ENCODE results near the gene PTGR3.

The PTGR3 gene

GRCh38 chr18:75211953-75212750 is 3.2 kb upstream of the PTGR3 start:
- H3K36me3 ChIP-seq (ENCODE audit: insufficient read depth, low read length) = no peaks in the 10 kb centered on the region
- no peaks in the 10 kb centered on the region for H3K27me3 ChIP-seq (ENCODE audit: control insufficient read depth, insufficient read depth, low read length)
- no peaks in the 10 kb centered on the region for H3K9me3 ChIP-seq (replicated peaks; ENCODE audit: low read length)
- H3K4me3 ChIP-seq (ENCODE audit: low read length) = peak overlapping the region; percentile 78
- peak overlapping the region; percentile 86 for H3K4me2 ChIP-seq (ENCODE audit: low read length)
- peaks cover 27% of the 10 kb centered on the region for H3K4me1 ChIP-seq (ENCODE audit: control insufficient read depth, insufficient read depth, low read length)
- H3K9ac ChIP-seq (ENCODE audit: low read depth, low read length) = peak overlapping the region; percentile 76

- no peaks in the 10 kb centered on the region for H3K27me3 ChIP-seq (ENCODE audit: control insufficient read depth, insufficient read depth, low read length)
- no peaks in the 10 kb centered on the region for H3K36me3 ChIP-seq (ENCODE audit: insufficient read depth, low read length)
- H3K9me3 ChIP-seq (replicated peaks; ENCODE audit: low read length) = no peaks in the 10 kb centered on the region
- peak overlapping the region; percentile 76 for H3K9ac ChIP-seq (ENCODE audit: low read depth, low read length)
- H3K4me2 ChIP-seq (ENCODE audit: low read length) = peak overlapping the region; percentile 86
- peak overlapping the region; percentile 78 for H3K4me3 ChIP-seq (ENCODE audit: low read length)
- H3K4me1 ChIP-seq (ENCODE audit: control insufficient read depth, insufficient read depth, low read length) = peaks cover 32% of the 10 kb centered on the region
Observed at GRCh38 chr18:75211626-75211952, 2.6 kb upstream of the PTGR3 start.

GRCh38 chr18:75211002-75211621 is 2.2 kb upstream of the PTGR3 start:
- H3K4me2 ChIP-seq (ENCODE audit: low read length) = peak overlapping the region; percentile 81
- H3K9me3 ChIP-seq (replicated peaks; ENCODE audit: low read length) = no peaks in the 10 kb centered on the region
- H3K36me3 ChIP-seq (ENCODE audit: insufficient read depth, low read length) = no peaks in the 10 kb centered on the region
- H3K27me3 ChIP-seq (ENCODE audit: control insufficient read depth, insufficient read depth, low read length) = no peaks in the 10 kb centered on the region
- H3K4me1 ChIP-seq (ENCODE audit: control insufficient read depth, insufficient read depth, low read length) = peaks cover 37% of the 10 kb centered on the region
- H3K4me3 ChIP-seq (ENCODE audit: low read length) = peak overlapping the region; percentile 89
- H3K9ac ChIP-seq (ENCODE audit: low read depth, low read length) = peak overlapping the region; percentile 87

- H3K9ac ChIP-seq (ENCODE audit: low read depth, low read length) = peak within 1 kb of the TSS; percentile 87
- H3K9me3 ChIP-seq (replicated peaks; ENCODE audit: low read length) = no peaks in the 10 kb centered on the region
- H3K36me3 ChIP-seq (ENCODE audit: insufficient read depth, low read length) = no peaks in the 10 kb centered on the region
- H3K4me3 ChIP-seq (ENCODE audit: low read length) = peak within 1 kb of the TSS; percentile 89
- peak within 1 kb of the TSS; percentile 86 for H3K4me2 ChIP-seq (ENCODE audit: low read length)
- H3K4me1 ChIP-seq (ENCODE audit: control insufficient read depth, insufficient read depth, low read length) = peaks cover 42% of the 10 kb centered on the region
- no peaks in the 10 kb centered on the region for H3K27me3 ChIP-seq (ENCODE audit: control insufficient read depth, insufficient read depth, low read length)
Observed at GRCh38 chr18:75210274-75211001, 1.5 kb upstream of the PTGR3 start, which contains the start of gene TSHZ1. TSS of gene TSHZ1 (plus strand) at chr18:75210797. CDS start at chr18:75211877, 1,080 bp downstream.

- H3K4me3 ChIP-seq (ENCODE audit: low read length) = peak overlapping the region; percentile 89
- H3K27me3 ChIP-seq (ENCODE audit: control insufficient read depth, insufficient read depth, low read length) = no peaks in the 10 kb centered on the region
- H3K4me1 ChIP-seq (ENCODE audit: control insufficient read depth, insufficient read depth, low read length) = peaks cover 42% of the 10 kb centered on the region
- H3K36me3 ChIP-seq (ENCODE audit: insufficient read depth, low read length) = no peaks in the 10 kb centered on the region
- H3K9ac ChIP-seq (ENCODE audit: low read depth, low read length) = peak overlapping the region; percentile 87
- H3K9me3 ChIP-seq (replicated peaks; ENCODE audit: low read length) = no peaks in the 10 kb centered on the region
- H3K4me2 ChIP-seq (ENCODE audit: low read length) = peak overlapping the region; percentile 81
Observed at GRCh38 chr18:75209951-75210258, 966 bp upstream of the PTGR3 start.

GRCh38 chr18:75208836-75209128 is 157 bp downstream of the PTGR3 start:
- Histone ChIP-seq H3K27me3 (ENCODE audit: control insufficient read depth, insufficient read depth, low read length) (no peaks in the 10 kb centered on the region), H3K9ac (ENCODE audit: low read depth, low read length) (peak overlapping the region; percentile 87), H3K36me3 (ENCODE audit: insufficient read depth, low read length) (no peaks in the 10 kb centered on the region), H3K4me1 (ENCODE audit: control insufficient read depth, insufficient read depth, low read length) (peaks cover 42% of the 10 kb centered on the region), H3K4me2 (ENCODE audit: low read length) (peak overlapping the region; percentile 94), H3K4me3 (ENCODE audit: low read length) (peak overlapping the region; percentile 89), H3K9me3 (replicated peaks; ENCODE audit: low read length) (no peaks in the 10 kb centered on the region)

- no peaks in the 10 kb centered on the region for H3K9me3 ChIP-seq (replicated peaks; ENCODE audit: low read length)
- peak overlapping the region; percentile 94 for H3K4me2 ChIP-seq (ENCODE audit: low read length)
- peaks cover 42% of the 10 kb centered on the region for H3K4me1 ChIP-seq (ENCODE audit: control insufficient read depth, insufficient read depth, low read length)
- no peaks in the 10 kb centered on the region for H3K27me3 ChIP-seq (ENCODE audit: control insufficient read depth, insufficient read depth, low read length)
- no peaks in the 10 kb centered on the region for H3K36me3 ChIP-seq (ENCODE audit: insufficient read depth, low read length)
- peak overlapping the region; percentile 89 for H3K4me3 ChIP-seq (ENCODE audit: low read length)
- peak overlapping the region; percentile 87 for H3K9ac ChIP-seq (ENCODE audit: low read depth, low read length)
Observed at GRCh38 chr18:75208155-75208835, 644 bp downstream of the PTGR3 start.

- Histone ChIP-seq H3K4me2 (ENCODE audit: low read length) (peak overlapping the region; percentile 94), H3K4me3 (ENCODE audit: low read length) (peak overlapping the region; percentile 89), H3K9ac (ENCODE audit: low read depth, low read length) (peak overlapping the region; percentile 87), H3K9me3 (replicated peaks; ENCODE audit: low read length) (no peaks in the 10 kb centered on the region), H3K4me1 (ENCODE audit: control insufficient read depth, insufficient read depth, low read length) (peaks cover 41% of the 10 kb centered on the region), H3K27me3 (ENCODE audit: control insufficient read depth, insufficient read depth, low read length) (no peaks in the 10 kb centered on the region), H3K36me3 (ENCODE audit: insufficient read depth, low read length) (no peaks in the 10 kb centered on the region)
Observed at GRCh38 chr18:75207310-75208154, 1.4 kb downstream of the PTGR3 start.

GRCh38 chr18:75206452-75207309 is 2.3 kb downstream of the PTGR3 start:
- peak overlapping the region; percentile 87 for H3K9ac ChIP-seq (ENCODE audit: low read depth, low read length)
- peaks cover 45% of the 10 kb centered on the region for H3K4me1 ChIP-seq (ENCODE audit: control insufficient read depth, insufficient read depth, low read length)
- H3K9me3 ChIP-seq (replicated peaks; ENCODE audit: low read length) = no peaks in the 10 kb centered on the region
- H3K4me2 ChIP-seq (ENCODE audit: low read length) = peak overlapping the region; percentile 94
- peak overlapping the region; percentile 89 for H3K4me3 ChIP-seq (ENCODE audit: low read length)
- H3K36me3 ChIP-seq (ENCODE audit: insufficient read depth, low read length) = no peaks in the 10 kb centered on the region
- H3K27me3 ChIP-seq (ENCODE audit: control insufficient read depth, insufficient read depth, low read length) = no peaks in the 10 kb centered on the region

- H3K4me3 ChIP-seq (ENCODE audit: low read length) = peak overlapping the region; percentile 89
- no peaks in the 10 kb centered on the region for H3K27me3 ChIP-seq (ENCODE audit: control insufficient read depth, insufficient read depth, low read length)
- peak overlapping the region; percentile 94 for H3K4me2 ChIP-seq (ENCODE audit: low read length)
- H3K36me3 ChIP-seq (ENCODE audit: insufficient read depth, low read length) = peaks cover 8% of the 10 kb centered on the region
- H3K4me1 ChIP-seq (ENCODE audit: control insufficient read depth, insufficient read depth, low read length) = peaks cover 55% of the 10 kb centered on the region
- no peaks in the 10 kb centered on the region for H3K9me3 ChIP-seq (replicated peaks; ENCODE audit: low read length)
- H3K9ac ChIP-seq (ENCODE audit: low read depth, low read length) = peak overlapping the region; percentile 87
Observed at GRCh38 chr18:75205514-75206132, 3.3 kb downstream of the PTGR3 start.

Measured in skeletal muscle satellite cell (primary cell).